NCI-H2107 treated with DMSO at 0.1 percent for 48 hours (cell line): ENCODE measurements around the gene KRT17.
"Not testable (repeated sequence)": the region's sequence is repeated elsewhere in the genome, so short reads cannot be mapped to it uniquely, and the experiment has no call there.

Experiments used
- DNase-seq: peaks from one replicate; lab custom pipeline; 2025; ENCODE audit not compliant: unreplicated experiment; lab: John Stamatoyannopoulos, UW

The KRT17 gene

DNA sequence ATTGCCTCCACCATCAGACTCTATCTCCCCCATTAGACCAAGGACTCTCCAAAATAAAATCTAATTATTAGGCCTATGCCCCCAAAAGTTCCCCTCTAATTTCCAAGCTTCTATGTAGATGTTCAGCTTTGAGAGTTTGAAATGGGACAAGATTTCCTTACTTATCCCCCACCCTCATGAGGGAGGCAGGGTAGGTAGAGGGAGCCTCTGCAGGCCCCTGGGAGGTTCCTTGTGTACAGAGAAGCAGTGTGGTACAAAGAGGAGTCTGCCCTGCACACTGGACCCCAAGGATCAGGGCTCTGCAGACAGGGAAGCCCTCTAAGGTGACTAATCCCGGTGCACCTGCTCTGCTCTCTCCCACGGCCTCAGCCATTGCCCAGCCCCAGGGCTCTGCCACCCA lies 2.5 kb downstream of the KRT17 start:
- DNase-seq, result no peak

DNA sequence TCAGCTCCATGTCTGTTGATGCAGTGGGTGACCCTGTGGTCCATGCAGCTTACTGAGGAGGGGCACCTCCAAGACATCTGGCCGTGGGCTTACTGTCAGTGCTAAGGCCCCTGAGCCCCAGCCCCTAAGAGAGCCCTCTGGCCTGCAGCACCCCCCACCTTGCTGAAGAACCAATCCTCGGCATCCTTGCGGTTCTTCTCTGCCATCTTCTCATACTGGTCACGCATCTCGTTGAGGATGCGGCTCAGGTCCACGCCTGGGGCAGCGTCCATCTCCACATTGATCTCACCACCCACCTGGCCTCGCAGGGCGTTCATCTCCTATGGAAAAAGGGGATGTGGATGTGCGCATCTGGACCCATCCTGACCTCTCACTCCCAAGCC lies 2.9 kb downstream of the KRT17 start:
- DNase-seq, result not testable (repeated sequence)

DNA sequence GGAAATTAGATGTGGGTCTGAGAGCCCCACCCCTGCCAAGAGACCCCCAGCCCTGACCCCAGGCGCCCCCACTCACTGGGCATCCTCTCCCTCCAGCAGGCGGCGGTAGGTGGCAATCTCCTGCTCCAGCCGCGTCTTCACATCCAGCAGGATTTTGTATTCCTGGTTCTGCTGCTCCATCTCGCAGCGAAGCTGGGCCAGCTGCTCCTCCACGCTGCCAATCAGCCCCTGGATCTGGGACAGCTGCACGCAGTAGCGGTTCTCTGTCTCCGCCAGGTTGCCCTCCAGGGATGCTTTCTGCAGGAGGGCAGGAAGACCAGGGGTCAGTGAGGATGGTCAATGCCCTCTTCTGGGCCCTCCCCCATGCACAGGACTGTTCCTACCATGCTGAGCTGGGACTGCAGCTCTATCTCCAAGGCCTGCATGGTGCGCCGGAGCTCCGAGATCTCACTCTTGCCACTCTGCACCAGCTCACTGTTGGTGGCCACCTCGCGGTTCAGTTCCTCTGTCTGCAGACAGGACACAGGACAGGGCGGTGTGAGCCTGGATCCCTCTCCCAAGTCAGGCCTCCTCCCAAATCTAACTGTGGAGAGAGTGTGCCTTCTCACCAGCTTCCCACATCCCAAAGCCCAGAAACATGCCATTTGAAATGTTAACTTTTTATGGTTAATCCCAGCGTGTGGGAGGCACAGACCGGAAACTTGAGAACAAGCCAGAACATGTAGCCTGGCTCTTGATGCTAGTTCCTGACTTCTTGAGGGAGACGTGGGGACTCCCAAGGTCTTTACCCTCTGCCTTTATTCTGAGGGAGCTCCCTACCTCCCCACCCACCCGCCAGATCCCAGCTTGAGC lies 3.6 kb downstream of the KRT17 start:
- DNase-seq, result no peak

DNA sequence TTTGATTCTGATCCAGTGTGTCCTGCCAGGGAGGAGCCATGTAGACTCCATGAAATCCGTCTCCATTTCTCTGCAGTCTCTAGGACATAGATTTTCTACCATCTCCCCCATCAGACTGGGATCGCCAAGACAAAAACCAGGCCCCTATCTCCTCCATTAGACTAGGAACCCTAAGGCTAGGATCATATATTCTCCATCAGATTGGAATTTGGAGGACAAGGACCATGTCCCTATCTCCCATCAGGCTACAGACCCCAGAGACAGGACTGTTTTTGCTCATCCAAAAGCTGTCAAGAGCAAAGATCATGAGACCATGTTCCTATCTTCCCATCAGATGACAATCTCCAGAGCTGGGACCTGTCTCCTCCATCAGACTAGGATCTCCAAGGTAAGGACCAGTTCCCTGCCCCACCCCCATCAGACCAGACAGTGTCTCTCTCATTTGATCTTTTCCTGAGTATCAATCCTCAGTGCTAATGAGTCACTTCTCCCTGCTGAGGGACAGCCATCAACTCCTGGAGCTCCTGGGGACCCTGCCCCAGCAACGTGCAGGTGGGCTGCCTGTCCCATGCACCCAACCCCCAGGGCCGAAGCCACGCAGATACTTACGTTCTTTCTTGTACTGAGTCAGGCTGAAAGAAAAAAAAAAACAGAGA lies 4.3 kb downstream of the KRT17 start:
- not testable (repeated sequence) for DNase-seq

DNA sequence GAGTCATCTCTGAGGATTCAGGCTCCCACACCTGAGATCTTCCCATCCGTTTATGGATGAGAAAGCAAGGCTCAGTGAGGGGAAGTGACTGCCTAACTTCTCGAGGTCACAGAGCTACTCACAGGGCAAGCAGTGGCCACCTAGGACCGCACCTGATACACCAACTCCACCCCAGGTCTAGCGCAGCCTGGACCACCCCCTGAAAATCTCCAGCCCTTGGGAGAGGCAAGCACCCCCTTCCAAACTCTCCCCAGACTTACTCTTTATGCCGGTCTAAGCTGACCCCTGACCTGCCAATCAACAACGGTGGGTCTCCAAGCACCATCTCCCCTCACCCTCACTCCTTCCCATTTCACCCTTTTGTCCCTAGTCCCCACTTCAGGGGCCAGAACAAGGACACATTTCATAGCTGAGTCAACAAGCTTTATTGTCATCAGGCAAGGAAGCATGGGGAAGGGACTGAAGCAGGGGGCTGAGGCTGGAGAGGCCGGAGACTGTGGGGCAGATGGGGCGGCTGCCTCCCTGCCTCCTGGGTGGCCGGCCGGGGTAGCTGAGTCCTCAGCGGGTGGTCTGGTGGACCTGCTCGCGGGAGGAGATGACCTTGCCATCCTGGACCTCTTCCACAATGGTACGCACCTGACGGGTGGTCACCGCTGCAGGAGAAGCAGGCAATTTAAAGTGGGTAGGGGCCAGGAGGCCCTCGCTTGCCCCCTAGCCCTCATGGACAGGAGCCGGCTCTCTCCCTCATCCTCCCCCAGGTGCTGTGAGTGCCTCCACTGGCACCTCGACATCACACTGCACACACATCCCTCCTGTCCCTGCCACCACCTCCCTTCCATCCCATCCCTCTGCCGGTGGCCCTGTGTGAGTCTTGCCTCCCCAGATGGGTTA lies 5.1 kb downstream of the KRT17 start:
- no peak for DNase-seq

DNA sequence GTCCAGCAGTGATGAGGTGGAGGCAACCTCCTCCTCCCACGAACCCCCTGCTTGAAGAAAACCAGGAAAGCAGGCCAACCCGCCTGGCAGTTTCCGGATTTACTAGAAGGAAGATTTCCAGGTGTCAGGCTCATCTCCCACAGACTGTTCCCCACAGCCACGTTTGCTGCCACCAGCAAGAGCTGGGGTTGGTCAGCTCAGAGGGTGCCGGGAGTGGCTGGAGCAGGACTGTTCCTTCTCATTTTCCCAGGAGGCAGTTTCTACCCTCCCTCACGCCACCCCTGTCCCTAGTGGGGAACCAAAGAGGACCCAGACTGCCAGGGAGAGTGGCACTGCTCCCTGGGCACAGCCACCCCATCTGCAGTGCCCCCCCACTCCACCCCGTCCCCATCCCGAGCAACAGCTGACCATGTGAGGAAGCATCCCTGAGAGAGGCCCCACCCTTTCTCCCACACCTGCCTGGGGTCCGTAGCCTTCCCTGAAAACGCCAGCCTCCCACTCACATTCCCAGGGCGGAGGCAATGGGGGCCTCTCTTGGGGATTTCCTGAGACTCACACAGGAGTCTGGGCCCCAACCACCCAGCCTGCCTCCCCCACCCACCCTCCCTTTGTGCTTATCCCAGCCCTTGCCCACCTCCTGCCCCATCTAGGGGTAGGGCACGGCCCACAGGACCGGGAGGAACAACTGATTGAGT lies 5.9 kb downstream of the KRT17 start:
- no peak for DNase-seq

DNA sequence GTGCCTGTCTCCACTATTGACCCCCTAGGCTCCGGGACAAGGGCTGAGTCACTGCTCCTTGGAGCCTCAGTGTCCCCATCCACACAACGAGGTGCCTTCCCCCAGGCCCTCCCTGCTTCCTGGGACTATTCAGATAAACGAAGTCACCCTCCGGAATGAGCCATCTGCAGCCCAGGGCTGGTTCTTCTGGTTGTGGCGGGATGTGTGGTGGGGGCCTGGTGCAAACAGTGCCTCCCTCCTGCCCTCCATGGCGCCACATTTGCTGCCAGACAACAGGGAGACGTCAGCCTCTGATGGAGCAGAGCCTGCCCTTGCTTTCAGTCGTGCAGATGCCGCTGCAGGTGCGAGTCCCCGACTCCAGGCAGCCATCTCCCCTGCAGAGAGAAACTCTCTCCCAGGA lies 6.7 kb downstream of the KRT17 start:
- DNase-seq, result no peak

DNA sequence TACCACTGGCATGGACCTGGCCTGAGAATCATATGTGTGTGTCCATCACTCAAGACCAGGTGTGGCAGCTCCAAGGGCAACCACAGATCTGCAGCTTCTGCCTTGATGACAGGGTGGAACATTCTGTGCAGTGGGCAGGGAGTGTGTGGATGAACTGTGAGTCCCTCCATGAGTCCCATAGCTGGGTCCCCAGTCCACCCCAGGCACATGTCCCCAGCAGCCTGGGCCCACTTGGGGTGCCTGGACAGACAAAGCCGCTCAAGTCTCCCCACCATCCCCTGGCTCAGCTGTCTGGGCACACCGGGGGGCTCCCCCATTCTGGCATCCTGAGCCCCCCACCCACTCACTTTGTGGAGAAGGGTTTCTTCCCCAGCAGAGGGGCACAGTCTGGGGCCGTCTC lies 7.2 kb downstream of the KRT17 start:
- no peak for DNase-seq

DNA sequence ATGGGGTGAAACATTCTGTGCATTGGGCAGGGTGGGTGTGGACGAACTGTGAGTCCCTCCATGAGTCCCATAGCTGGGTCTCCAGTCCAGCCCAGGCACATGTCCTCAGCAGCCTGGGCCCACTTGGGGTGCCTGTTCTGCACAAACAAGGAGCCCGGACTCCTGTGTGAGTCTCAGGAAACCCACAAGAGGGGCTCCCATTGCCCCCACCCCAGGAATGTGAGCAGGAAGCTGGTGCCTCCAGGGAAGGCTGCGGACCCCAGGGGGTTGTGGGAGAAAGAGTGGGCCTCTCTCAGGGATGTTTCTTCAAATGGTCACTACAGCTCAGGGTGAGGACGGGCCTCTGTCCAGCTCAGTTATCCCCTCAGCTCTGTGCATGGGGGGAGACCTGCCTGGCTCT lies 7.9 kb downstream of the KRT17 start:
- DNase-seq, result not testable (repeated sequence)

DNA sequence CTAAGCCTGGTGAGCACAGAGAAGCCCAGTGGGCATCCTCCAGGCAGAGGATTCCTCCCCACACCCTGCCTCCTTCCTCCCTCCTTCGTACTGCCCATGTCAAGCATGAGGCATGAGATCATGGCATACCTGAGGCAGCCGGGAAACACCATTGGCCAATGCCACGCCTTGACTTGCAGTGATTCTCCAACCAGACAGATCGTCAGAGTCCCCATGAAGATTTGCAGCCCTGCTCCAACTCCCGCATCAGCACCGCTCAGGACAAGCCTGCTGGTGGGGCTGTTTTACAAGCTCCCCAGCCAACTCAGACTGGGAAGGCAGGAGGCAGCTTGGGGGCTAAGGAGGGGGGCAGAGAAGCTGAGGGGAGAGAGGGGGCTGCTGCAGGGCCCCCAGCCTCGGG lies 8.9 kb downstream of the KRT17 start:
- no peak for DNase-seq

DNA sequence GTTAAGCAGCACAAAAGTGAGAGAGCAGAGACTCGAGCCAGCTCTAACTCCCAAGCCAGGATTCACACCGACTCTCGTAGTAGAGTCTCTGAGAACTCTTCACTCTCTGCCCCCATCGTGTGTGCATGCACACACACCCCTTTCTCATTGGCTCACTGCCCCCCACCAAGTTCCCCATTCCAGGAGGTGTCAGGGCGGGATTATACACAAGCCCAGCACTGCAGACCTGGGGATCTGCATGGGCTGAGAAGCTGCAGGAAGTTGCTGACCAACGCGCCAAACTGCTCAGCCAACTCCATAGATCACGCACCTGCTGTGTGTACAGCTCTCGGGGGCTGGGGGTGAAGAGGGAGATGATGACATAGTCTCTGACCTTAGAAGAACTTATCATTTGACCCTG lies 9.6 kb downstream of the KRT17 start:
- DNase-seq, result not testable (repeated sequence)

DNA sequence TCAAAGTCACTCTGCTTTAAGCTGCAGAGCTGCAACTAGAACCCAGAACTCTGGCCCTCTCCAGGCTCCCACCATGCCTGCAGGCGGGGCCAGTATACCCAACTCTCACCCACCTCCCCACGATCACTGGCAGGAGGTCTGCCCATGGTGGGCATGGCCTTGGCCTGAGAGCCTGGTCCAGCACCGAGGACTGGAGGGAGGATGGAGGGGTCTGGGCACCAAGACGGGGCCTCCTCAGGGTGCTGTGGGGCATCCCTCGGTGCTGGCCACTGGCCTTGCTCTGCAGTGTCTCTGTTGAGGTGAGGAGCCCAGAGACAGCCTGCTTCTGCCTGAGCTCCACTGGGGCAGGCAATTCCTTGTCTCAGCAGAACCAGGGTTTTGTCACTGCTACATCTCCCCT lies 10.3 kb downstream of the KRT17 start:
- DNase-seq, result no peak

DNA sequence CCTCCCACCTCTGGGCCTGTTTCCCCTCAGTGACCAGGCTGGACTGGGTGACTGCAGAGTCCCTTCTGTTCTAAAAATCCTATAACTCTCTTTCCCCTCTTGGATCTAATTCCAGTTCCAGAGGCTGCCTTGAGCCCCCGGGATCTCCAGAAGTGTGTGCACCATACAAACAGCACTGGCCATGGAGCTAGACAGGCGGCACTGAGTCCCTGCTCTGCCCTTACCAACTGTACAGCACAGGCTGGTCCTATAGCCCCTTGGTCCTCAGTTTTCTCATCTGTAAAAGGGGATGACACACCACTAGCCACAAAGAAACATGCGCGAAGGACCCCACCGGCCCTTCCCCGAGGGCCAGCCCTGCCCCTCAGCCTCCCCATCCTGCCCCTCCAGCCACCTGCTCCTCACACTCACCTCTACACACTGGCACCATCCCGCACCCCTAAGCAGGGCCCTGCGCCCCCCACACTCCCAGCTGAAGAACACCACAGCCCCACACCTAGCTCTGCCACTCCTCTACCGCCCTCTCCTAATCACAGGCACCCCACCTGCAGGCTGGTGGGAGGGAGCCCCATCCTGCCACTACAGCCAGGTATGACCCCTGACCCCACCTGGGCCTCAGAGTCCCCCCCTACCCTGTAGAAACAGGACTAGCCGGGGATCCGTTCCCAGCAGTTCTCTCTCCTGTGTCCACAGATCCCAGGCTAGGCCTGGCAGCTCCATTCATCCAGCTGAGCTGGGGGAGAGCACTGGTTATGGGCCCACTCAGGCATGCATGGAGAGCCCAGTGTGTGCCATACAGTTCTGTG lies 10.9 kb downstream of the KRT17 start:
- DNase-seq, result no peak

DNA sequence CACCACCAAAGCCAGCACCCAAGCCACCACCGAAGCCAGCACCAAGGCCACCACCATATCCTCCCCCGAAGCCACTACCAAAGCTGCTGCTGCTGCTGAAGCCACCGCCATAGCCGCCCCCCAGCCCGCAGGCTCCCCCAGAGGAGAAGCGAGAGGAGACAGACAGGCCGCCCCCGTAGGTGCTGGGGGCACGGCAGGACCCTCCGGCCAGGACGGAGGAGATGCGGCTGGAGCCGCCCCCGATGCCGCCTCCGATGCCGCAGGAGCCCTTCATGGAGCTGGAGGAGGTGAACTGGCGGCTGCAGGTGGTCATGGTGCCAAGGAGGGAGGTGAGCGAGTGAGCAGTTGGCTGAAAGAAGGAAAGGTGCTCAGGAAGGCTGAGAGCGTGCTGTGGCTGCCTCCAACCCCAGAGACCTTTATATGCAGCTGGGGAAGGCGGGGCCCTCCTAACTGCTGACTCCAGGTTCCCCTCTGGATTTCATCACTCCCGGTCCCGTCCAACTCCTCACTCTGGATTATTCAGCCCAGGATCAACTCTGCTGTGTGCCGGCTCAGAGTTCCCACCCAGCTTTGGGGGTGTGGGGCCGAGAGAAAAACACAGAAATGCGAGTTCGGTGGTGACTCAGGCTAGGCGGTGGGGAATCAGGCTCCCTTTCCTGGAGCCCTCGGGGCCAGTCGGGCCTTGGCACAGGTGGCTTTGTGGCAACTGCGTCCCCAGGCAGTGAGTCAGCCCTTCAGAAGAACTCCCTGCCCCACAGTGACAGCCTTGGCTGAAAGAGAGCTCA lies 11.8 kb downstream of the KRT17 start, which contains the start of gene KRT16:
TSS of gene KRT16 (minus strand) at position 392 of the 785 bp plus-strand sequence. CDS start at position 313, 79 bp downstream.
- DNase-seq, result not testable (repeated sequence)

DNA sequence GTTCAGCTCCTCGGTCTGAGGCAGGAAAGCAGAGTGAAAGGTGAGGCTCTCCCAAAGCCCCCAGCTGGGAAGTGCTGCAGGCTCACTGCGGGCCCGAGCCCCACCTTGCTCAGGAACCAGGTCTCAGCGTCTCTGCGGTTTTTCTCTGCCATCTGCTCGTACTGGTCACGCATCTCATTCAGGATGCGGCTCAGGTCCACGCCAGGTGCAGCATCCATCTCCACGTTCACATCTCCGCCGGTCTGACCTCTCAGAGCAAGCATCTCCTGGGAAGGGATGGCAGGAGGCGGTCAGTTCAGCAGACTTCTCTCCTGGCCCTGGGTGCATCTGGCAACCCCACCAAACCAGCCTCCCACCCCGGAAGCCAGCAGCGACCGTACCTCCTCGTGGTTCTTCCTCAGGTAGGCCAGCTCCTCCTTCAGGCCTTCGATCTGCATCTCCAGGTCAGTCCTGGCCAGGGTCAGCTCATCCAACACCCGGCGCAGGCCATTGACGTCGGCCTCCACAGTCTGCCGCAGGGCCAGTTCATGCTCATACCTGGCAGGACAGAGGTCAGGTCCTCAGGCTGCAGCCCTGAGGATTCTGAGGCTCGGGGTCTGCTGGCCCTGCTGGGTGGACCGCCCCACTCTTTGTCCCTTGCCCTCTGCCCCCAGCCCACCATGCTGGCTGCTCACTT lies 13.3 kb downstream of the KRT17 start:
- no peak for DNase-seq

DNA sequence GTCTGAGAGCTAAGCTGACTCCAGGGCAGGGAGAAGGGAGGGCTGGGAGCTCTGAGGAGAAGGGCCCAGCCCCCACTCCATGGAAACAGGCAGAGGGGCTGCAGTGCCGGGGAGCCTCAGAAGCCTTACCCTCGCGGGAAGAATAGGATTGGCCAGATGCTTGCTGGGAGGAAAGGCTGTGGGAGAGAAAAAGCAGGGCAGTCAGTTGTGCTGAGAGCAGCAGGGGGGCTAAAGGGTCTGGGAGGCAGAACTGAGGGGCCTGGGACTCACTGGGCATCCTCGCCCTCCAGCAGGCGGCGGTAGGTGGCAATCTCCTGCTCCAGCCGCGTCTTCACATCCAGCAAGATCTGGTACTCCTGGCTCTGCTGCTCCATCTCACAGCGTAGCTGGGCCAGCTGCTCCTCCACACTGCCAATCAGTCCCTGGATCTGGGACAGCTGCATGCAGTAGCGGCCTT lies 14.3 kb downstream of the KRT17 start:
- DNase-seq, result not testable (repeated sequence)

DNA sequence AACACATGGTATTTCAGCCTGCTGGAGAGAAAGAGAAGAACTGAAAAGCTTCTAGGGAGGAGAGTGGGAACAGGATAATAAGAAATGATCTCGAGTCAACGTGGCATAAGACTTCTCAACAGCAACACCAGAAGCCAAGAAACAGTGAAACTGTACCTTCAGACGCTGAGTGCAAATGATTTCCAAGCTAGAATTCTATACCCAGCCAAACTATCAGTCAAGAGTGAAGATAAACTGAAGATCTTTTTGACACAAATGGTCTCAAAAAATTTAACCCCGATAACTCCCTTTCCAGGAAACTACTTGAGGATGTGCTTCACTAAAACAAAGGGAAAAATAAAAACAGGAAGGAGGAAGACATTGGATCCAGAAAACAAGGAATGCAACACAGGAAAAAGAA lies 17.4 kb downstream of the KRT17 start:
- DNase-seq, result not testable (repeated sequence)

DNA sequence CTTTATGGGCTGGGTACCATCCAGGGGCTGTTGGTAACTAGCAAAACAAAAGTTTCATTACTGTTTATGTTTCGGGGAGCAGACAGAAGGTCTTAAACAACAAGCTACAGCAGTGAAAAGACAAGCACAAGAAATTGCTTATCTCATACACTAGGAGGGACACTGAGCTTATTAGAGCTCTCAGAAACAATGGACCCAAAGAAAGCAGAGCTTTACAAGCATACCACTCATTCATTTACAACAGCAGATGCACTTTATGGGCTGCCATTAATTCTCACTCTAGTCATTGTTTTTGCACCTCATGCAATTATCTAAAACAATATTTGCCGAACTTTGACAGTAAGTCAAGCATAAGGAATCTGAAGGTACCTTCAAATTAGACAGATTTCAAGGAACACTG lies 21.9 kb downstream of the KRT17 start:
- no peak for DNase-seq

DNA sequence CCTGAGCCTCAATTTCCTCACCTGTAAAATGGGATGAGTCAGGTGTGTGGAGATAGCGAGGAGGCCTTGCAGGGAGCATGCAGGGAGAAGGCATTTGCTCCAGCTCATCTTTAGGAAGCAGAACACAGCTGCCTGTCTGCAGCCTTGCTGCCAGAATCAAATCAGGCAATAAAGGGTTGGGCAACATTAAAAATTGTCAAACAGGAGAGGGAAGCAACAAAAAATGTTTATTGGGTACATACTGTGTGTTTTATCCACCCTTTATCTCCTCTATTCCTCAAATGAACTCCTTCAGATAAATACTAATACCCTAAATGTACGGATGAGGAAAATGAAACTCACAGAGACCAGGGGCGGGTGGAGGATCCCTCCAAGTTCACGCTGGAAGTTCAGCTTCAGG lies 24.1 kb downstream of the KRT17 start:
- DNase-seq, result no peak
